GM12892 (cell line): Measurements from ENCODE around the gene ZDHHC3.

Experiments
- DNase-seq: peaks from one replicate; pipeline ENCODE4 v3.0.0; 2011; ENCODE audit not compliant: insufficient read length
- FAIRE-seq: peaks from 2 replicates; lab custom pipeline; 2011; peaks lifted over from hg19 to GRCh38; lab: Jason Lieb, UNC
- POLR2A ChIP-seq: IDR thresholded peaks from 2 replicates; pipeline ENCODE4 v1.6.1; 2011; ENCODE audit warnings: low read depth, low read length, control low read depth
- POLR2AphosphoS5 ChIP-seq: IDR thresholded peaks from 2 replicates; pipeline ENCODE4 v1.6.1; 2011; ENCODE audit warnings: low read depth, low read length, control low read depth
- TAF1 ChIP-seq: IDR thresholded peaks from 2 replicates; pipeline ENCODE4 v1.6.1; 2011; ENCODE audit warnings: low read depth, mild to moderate bottlenecking, control low read depth, low read length, borderline replicate concordance

ZDHHC3 gene

GRCh38 chr3:44918581-44918980, 57.4 kb downstream of the ZDHHC3 start:
- no peak for TF ChIP-seq TAF1
- no peak for TF ChIP-seq POLR2AphosphoS5
- TF ChIP-seq POLR2A = no peak
- FAIRE-seq = no peak

GRCh38 chr3:44918087-44918486, 57.9 kb downstream of the ZDHHC3 start:
- TF ChIP-seq POLR2A (no peak), TAF1 (no peak), POLR2AphosphoS5 (no peak)
- no peak for DNase-seq
- no peak for FAIRE-seq

More at GRCh38 chr3:44918581-44918980, 57.4 kb downstream of the ZDHHC3 start:
- DNase-seq = no peak

GRCh38 chr3:44915702-44916438, 60.1 kb downstream of the ZDHHC3 start:
- no peak for TF ChIP-seq POLR2A
- no peak for TF ChIP-seq TAF1
- TF ChIP-seq POLR2AphosphoS5 = no peak
- FAIRE-seq (no peak), DNase-seq (no peak)

- no peak for TF ChIP-seq TAF1
- TF ChIP-seq POLR2A = no peak
- TF ChIP-seq POLR2AphosphoS5 = no peak
- FAIRE-seq (no peak), DNase-seq (no peak)
Measured at GRCh38 chr3:44914936-44915335, 61.0 kb downstream of the ZDHHC3 start.

- FAIRE-seq = peak; percentile 71
- TF ChIP-seq POLR2A = no peak
- no peak for TF ChIP-seq TAF1
- peak; percentile 60 for DNase-seq
Measured at GRCh38 chr3:44913868-44914468, 62.0 kb downstream of the ZDHHC3 start.

- no peak for FAIRE-seq
- TF ChIP-seq POLR2A (no peak), POLR2AphosphoS5 (no peak), TAF1 (no peak)
Measured at GRCh38 chr3:44910693-44911092, 65.3 kb downstream of the ZDHHC3 start.

GRCh38 chr3:44909063-44909462, 66.9 kb downstream of the ZDHHC3 start:
- FAIRE-seq (no peak), DNase-seq (no peak)
- TF ChIP-seq POLR2A (no peak), POLR2AphosphoS5 (no peak), TAF1 (no peak)

More at GRCh38 chr3:44910693-44911092, 65.3 kb downstream of the ZDHHC3 start:
- no peak for DNase-seq

GRCh38 chr3:44907612-44908011, 68.4 kb downstream of the ZDHHC3 start:
- no peak for DNase-seq
- no peak for FAIRE-seq
- no peak for TF ChIP-seq TAF1
- TF ChIP-seq POLR2AphosphoS5 = no peak
- TF ChIP-seq POLR2A = no peak

GRCh38 chr3:44906997-44907396, 69.0 kb downstream of the ZDHHC3 start:
- no peak for DNase-seq
- FAIRE-seq = no peak

GRCh38 chr3:44905446-44906157, 70.4 kb downstream of the ZDHHC3 start:
- no peak for DNase-seq
- TF ChIP-seq POLR2A (no peak), POLR2AphosphoS5 (no peak), TAF1 (no peak)
- no peak for FAIRE-seq

More at GRCh38 chr3:44906997-44907396, 69.0 kb downstream of the ZDHHC3 start:
- TF ChIP-seq POLR2A = no peak
- no peak for TF ChIP-seq POLR2AphosphoS5
- no peak for TF ChIP-seq TAF1

- DNase-seq (no peak), FAIRE-seq (no peak)
- TF ChIP-seq POLR2A = no peak
Measured at GRCh38 chr3:44903751-44904150, 72.2 kb downstream of the ZDHHC3 start.
